ENCODE results near the gene GAL3ST2.

GAL3ST2 gene

GRCh38 chr2:241796610-241797138 is 20.1 kb downstream of the GAL3ST2 start:
- Histone ChIP-seq H4K20me1 (ENCODE audit: insufficient read depth) (no peaks in the 10 kb centered on the region), H3K9ac (no peak overlapping the region), H3K4me3 (IDR thresholded peaks at IDR 0.05; ENCODE audit: insufficient read depth, low read depth, low read length) (no peak overlapping the region), H3K79me2 (ENCODE audit: insufficient read depth, low read depth) (no peaks in the 10 kb centered on the region), H3K4me2 (no peak overlapping the region), H3K4me1 (ENCODE audit: low read depth, poor library complexity, severe bottlenecking) (no peaks in the 10 kb centered on the region), H3K36me3 (ENCODE audit: insufficient read depth) (no peaks in the 10 kb centered on the region), H3K27me3 (ENCODE audit: insufficient read depth, low read depth) (no peaks in the 10 kb centered on the region; the same call in 1 of the 2 replicates), H3K27ac (no peak overlapping the region), H2AFZ (ENCODE audit: low read depth) (no peak overlapping the region)
- no peak for TF ChIP-seq CTCF (conservative IDR thresholded peaks at IDR 0.05; ENCODE audit: low read depth, low read length)

- H3K4me1 ChIP-seq (ENCODE audit: low read depth, poor library complexity, severe bottlenecking): no peaks in the 10 kb centered on the region
- no peaks in the 10 kb centered on the region for H3K79me2 ChIP-seq (ENCODE audit: insufficient read depth, low read depth)
- H3K27ac ChIP-seq: no peak overlapping the region
- H3K4me2 ChIP-seq: no peak overlapping the region
- H3K4me3 ChIP-seq (IDR thresholded peaks at IDR 0.05; ENCODE audit: insufficient read depth, low read depth, low read length): no peak overlapping the region
- H3K9ac ChIP-seq: no peak overlapping the region
- no peaks in the 10 kb centered on the region for H4K20me1 ChIP-seq (ENCODE audit: insufficient read depth)
- no peaks in the 10 kb centered on the region for H3K36me3 ChIP-seq (ENCODE audit: insufficient read depth)
- no peak overlapping the region for H2AFZ ChIP-seq (ENCODE audit: low read depth)
- TF ChIP-seq CTCF (conservative IDR thresholded peaks at IDR 0.05; ENCODE audit: low read depth, low read length): no peak
- H3K27me3 ChIP-seq (ENCODE audit: insufficient read depth, low read depth): no peaks in the 10 kb centered on the region; the same call in 1 of the 2 replicates
These were observed 20.9 kb downstream of the GAL3ST2 start for GRCh38 chr2:241797441-241798080.

GRCh38 chr2:241798081-241798630 is 21.5 kb downstream of the GAL3ST2 start:
- no peak overlapping the region for H3K9ac ChIP-seq
- no peak overlapping the region for H2AFZ ChIP-seq (ENCODE audit: low read depth)
- no peaks in the 10 kb centered on the region for H3K36me3 ChIP-seq (ENCODE audit: insufficient read depth)
- no peaks in the 10 kb centered on the region for H3K4me1 ChIP-seq (ENCODE audit: low read depth, poor library complexity, severe bottlenecking)
- no peaks in the 10 kb centered on the region for H4K20me1 ChIP-seq (ENCODE audit: insufficient read depth)
- H3K27ac ChIP-seq: no peak overlapping the region
- H3K4me2 ChIP-seq: no peak overlapping the region
- no peaks in the 10 kb centered on the region; the same call in 1 of the 2 replicates for H3K27me3 ChIP-seq (ENCODE audit: insufficient read depth, low read depth)
- TF ChIP-seq CTCF (conservative IDR thresholded peaks at IDR 0.05; ENCODE audit: low read depth, low read length): no peak
- no peaks in the 10 kb centered on the region for H3K79me2 ChIP-seq (ENCODE audit: insufficient read depth, low read depth)
- H3K4me3 ChIP-seq (IDR thresholded peaks at IDR 0.05; ENCODE audit: insufficient read depth, low read depth, low read length): no peak overlapping the region

- TF ChIP-seq CTCF (conservative IDR thresholded peaks at IDR 0.05; ENCODE audit: low read depth, low read length): no peak
- Histone ChIP-seq H3K4me3 (IDR thresholded peaks at IDR 0.05; ENCODE audit: insufficient read depth, low read depth, low read length) (no peak overlapping the region), H4K20me1 (ENCODE audit: insufficient read depth) (no peaks in the 10 kb centered on the region), H2AFZ (ENCODE audit: low read depth) (no peak overlapping the region), H3K27me3 (ENCODE audit: insufficient read depth, low read depth) (no peaks in the 10 kb centered on the region; the same call in 1 of the 2 replicates), H3K9ac (no peak overlapping the region), H3K4me2 (no peak overlapping the region), H3K36me3 (ENCODE audit: insufficient read depth) (no peaks in the 10 kb centered on the region), H3K27ac (no peak overlapping the region), H3K4me1 (ENCODE audit: low read depth, poor library complexity, severe bottlenecking) (no peaks in the 10 kb centered on the region), H3K79me2 (ENCODE audit: insufficient read depth, low read depth) (no peaks in the 10 kb centered on the region)
These were observed 22.3 kb downstream of the GAL3ST2 start for GRCh38 chr2:241798631-241799521.
